ENCODE measurements around the gene LAMB1. TPM values are rescaled to one million over a fixed set of nuclear protein-coding genes. Genes with fewer than 3 reads are reported as not detected.

LAMB1 gene
- total RNA-seq, 2 experiments from 2014 or later: not detected

DNA sequence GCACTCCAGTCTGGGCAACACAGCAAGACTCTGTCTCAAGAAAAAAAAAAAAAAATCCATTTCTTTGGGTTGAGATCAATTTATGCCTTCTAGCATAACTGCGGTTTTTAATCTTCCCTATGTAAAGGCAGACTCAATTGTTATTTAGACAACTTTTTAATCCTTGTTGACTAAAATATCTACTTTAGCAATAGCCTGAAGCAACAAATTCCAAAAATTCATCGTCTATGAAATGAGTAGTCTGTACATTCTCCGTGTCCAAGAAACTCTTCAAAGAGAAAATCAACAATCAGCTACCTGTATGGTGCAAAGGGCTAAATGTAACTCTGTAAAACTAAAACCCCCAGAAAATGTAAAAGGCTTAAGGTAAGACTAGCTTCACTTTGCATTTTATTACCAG lies 22.8 kb downstream of the LAMB1 start:
- Mint-ChIP-seq H3K4me3 (no peak overlapping the region), H3K9me3 (no peaks in the 10 kb centered on the region), H3K4me1 (ENCODE audit: low read depth) (no peaks in the 10 kb centered on the region), H3K36me3 (ENCODE audit: low read depth) (no peaks in the 10 kb centered on the region), H3K27me3 (no peaks in the 10 kb centered on the region), H3K27ac (no peak overlapping the region)
- DNase-seq: no peak
- no peaks in the 10 kb centered on the region for H3K36me3 ChIP-seq (ENCODE audit: insufficient read depth, low read length)
- H3K9me3 ChIP-seq (ENCODE audit: control insufficient read depth in 1 of 2, insufficient read depth in 1 of 2, low read length in 2 of 2): no peaks in the 10 kb centered on the region
- no peak for ATAC-seq (ENCODE audit: poor library complexity)
- no peak overlapping the region for H3K27ac ChIP-seq (ENCODE audit: low read depth in 1 of 2, low read length in 2 of 2)
- no peak overlapping the region for H3K4me3 ChIP-seq (ENCODE audit: low read length)
- TF ChIP-seq, protein P1, sequence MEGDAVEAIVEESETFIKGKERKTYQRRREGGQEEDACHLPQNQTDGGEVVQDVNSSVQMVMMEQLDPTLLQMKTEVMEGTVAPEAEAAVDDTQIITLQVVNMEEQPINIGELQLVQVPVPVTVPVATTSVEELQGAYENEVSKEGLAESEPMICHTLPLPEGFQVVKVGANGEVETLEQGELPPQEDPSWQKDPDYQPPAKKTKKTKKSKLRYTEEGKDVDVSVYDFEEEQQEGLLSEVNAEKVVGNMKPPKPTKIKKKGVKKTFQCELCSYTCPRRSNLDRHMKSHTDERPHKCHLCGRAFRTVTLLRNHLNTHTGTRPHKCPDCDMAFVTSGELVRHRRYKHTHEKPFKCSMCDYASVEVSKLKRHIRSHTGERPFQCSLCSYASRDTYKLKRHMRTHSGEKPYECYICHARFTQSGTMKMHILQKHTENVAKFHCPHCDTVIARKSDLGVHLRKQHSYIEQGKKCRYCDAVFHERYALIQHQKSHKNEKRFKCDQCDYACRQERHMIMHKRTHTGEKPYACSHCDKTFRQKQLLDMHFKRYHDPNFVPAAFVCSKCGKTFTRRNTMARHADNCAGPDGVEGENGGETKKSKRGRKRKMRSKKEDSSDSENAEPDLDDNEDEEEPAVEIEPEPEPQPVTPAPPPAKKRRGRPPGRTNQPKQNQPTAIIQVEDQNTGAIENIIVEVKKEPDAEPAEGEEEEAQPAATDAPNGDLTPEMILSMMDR (IDR thresholded peaks at IDR 0.05): no peak
- intact Hi-C loops (cut with DNase I, micrococcal nuclease): no loop called here
- H3K27me3 ChIP-seq (ENCODE audit: control insufficient read depth in 1 of 2, insufficient read depth in 2 of 2, low read length in 2 of 2): no peaks in the 10 kb centered on the region
- ChIA-PET POLR2A (no interaction called here), CTCF (no interaction called here)
- H3K4me1 ChIP-seq (ENCODE audit: insufficient read depth, low read length): no peaks in the 10 kb centered on the region

DNA sequence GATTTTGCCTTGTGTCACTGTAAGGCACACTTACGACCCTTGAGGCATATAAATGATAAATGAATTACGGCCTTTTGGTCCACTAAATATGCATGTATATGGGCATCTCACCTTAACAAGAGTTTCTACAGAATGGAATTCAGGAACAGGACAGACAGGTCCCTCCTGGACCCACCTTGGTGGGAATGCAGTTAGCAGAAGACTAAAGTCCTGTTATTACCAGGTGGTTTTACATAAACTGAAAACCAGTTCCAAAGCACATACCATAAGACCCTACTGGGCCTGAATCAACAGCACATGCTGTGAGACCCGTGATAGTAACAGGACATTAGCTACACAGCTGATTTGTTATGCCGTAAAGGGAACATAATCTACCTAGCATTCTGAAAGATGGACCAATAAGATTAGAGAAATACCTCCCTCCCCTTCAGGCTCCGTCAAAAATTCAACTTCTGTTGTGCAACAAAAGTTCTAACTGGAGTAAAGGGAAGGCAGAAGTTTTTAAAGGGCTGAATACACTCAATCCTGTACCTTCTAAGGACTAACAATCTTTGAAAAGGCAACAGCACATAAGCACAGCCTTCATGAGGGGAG lies 24.0 kb downstream of the LAMB1 start:
- ChIA-PET CTCF (no interaction called here), POLR2A (no interaction called here)
- Histone ChIP-seq H3K9me3 (ENCODE audit: control insufficient read depth in 1 of 2, insufficient read depth in 1 of 2, low read length in 2 of 2) (no peaks in the 10 kb centered on the region), H3K27me3 (ENCODE audit: control insufficient read depth in 1 of 2, insufficient read depth in 2 of 2, low read length in 2 of 2) (no peaks in the 10 kb centered on the region), H3K4me3 (ENCODE audit: low read length) (no peak overlapping the region), H3K36me3 (ENCODE audit: insufficient read depth, low read length) (no peaks in the 10 kb centered on the region), H3K27ac (ENCODE audit: low read depth in 1 of 2, low read length in 2 of 2) (no peak overlapping the region), H3K4me1 (ENCODE audit: insufficient read depth, low read length) (no peaks in the 10 kb centered on the region)
- H3K27ac Mint-ChIP-seq: no peak overlapping the region
- H3K9me3 Mint-ChIP-seq: no peaks in the 10 kb centered on the region
- no peaks in the 10 kb centered on the region for H3K36me3 Mint-ChIP-seq (ENCODE audit: low read depth)
- H3K27me3 Mint-ChIP-seq: no peaks in the 10 kb centered on the region
- ATAC-seq (ENCODE audit: poor library complexity) (no peak), DNase-seq (no peak)
- intact Hi-C loops (cut with DNase I, micrococcal nuclease): no loop called here
- TF ChIP-seq, protein P1 (IDR thresholded peaks at IDR 0.05): no peak
- H3K4me3 Mint-ChIP-seq: no peak overlapping the region
- no peaks in the 10 kb centered on the region for H3K4me1 Mint-ChIP-seq (ENCODE audit: low read depth)

GRCh38 chr7:107977048-107977447 lies 25.9 kb downstream of the LAMB1 start:
- no peaks in the 10 kb centered on the region for H3K9me3 Mint-ChIP-seq
- H3K27me3 ChIP-seq (ENCODE audit: control insufficient read depth in 1 of 2, insufficient read depth in 2 of 2, low read length in 2 of 2): no peaks in the 10 kb centered on the region
- no peaks in the 10 kb centered on the region for H3K4me1 ChIP-seq (ENCODE audit: insufficient read depth, low read length)
- no peaks in the 10 kb centered on the region for H3K27me3 Mint-ChIP-seq
- POLR2A ChIA-PET: no interaction called here
- ATAC-seq (ENCODE audit: poor library complexity): no peak
- TF ChIP-seq, protein P1 (IDR thresholded peaks at IDR 0.05): no peak
- CTCF ChIA-PET: no interaction called here
- H3K4me3 ChIP-seq (ENCODE audit: low read length): no peak overlapping the region
- H3K27ac Mint-ChIP-seq: no peak overlapping the region
- intact Hi-C loops (cut with DNase I, micrococcal nuclease): no loop called here
- H3K4me1 Mint-ChIP-seq (ENCODE audit: low read depth): no peaks in the 10 kb centered on the region
- no peak for DNase-seq
- H3K27ac ChIP-seq (ENCODE audit: low read depth in 1 of 2, low read length in 2 of 2): no peak overlapping the region
- no peaks in the 10 kb centered on the region for H3K36me3 Mint-ChIP-seq (ENCODE audit: low read depth)
- no peaks in the 10 kb centered on the region for H3K36me3 ChIP-seq (ENCODE audit: insufficient read depth, low read length)
- no peaks in the 10 kb centered on the region for H3K9me3 ChIP-seq (ENCODE audit: control insufficient read depth in 1 of 2, insufficient read depth in 1 of 2, low read length in 2 of 2)
- no peak overlapping the region for H3K4me3 Mint-ChIP-seq

Measured in CD4-positive, alpha-beta T cell (primary cell).